Measurements from ENCODE around the gene SBDS.

DNA sequence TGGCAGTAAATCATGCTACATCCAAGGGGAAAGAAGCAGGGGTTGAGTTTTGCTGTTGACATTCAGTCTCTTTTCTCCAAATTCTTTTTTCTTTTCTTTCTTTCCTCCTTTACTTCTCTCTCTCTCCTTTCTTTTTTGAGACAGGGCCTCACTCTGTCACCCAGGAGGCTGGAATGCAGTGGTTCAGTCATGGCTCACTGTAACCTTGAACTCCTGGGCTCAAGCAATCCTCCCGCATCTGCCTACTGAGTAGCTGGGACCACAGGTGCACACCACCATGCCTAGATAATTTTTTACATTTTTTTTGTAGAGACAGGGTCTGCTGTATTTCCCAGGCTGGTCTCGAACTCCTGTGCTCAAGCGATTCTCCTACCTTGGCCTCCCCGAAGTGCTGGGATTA is 35.2 kb downstream of the SBDS start:
- no peak for TF ChIP-seq POLR2AphosphoS5 (IDR thresholded peaks at IDR 0.05; ENCODE audit: low read depth, low read length)
- no peak for TF ChIP-seq TAF1 (IDR thresholded peaks at IDR 0.05; ENCODE audit: low read depth, low read length)
- no peak for TF ChIP-seq POLR2A (IDR thresholded peaks at IDR 0.05; ENCODE audit: low read depth, low read length)
